GM19397 (cell line): ENCODE measurements around the gene MPP3.

Source experiments
- ATAC-seq: cut with Tn5 transposase; IDR thresholded peaks from one replicate; pipeline ENCODE4 v1.9.1; 2021; ENCODE audit warnings: mild to moderate bottlenecking, moderate library complexity; ENCODE audit not compliant: unreplicated experiment

Gene MPP3

GRCh38 chr17:43774304-43775250, 58.4 kb downstream of the MPP3 start:
- ATAC-seq: no peak

DNA sequence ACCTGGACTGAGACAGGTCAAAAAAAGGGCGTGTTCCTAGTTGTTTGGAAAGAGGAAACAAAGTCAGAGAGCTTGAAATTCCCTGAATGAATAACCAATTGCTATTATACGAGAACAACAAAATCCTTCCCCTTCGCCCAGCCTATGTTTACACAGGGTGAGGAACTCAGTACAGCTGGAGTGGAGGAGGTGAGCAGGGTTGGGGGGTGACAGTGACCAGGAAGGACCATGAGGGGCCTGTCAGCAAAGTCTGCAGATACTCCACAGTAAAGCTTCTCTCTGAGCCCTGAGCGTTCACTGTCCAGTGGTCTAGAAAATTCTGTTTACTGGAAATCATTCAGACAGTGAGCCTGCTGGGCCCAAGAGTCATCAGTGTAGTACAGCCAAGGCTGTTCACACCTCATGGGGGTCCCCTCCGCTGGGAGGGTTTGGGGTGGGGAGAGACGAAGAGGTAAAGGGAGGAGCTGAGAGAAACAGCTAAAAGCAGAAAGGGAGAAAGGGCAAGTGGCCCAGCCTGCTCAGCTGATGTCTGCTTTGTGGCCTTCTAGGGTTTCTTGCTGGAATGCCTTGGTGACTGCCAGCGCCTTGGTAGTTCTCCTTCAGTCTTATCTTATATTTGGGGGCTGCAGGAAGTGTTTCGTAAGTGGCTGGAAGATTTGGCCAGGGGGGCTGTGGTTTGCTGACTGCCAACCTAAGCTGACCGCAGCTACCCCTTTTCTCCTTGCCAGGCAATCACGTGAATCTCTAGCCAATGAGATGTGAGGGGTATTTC, 59.9 kb downstream of the MPP3 start:
- ATAC-seq: no peak

- ATAC-seq: no peak
Observed at GRCh38 chr17:43771463-43771862, 61.5 kb downstream of the MPP3 start.

DNA sequence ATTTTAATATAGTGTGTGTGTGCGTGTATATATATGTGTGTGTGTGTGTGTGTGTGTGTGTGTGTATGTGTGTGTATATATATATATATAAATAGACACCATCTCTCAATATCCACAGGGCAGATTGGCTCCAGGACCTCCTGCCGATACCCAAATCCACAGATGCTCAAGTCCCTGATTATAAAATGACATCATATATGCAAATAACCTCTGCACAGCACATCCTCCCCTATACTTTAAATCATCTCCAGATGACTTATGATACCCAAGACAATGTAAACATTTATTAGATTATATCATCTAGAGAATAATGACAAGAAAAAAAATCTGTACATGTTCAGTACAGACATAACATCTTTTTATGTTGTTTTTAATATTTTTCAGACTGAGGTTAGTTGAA, 62.0 kb downstream of the MPP3 start:
- no peak for ATAC-seq

DNA sequence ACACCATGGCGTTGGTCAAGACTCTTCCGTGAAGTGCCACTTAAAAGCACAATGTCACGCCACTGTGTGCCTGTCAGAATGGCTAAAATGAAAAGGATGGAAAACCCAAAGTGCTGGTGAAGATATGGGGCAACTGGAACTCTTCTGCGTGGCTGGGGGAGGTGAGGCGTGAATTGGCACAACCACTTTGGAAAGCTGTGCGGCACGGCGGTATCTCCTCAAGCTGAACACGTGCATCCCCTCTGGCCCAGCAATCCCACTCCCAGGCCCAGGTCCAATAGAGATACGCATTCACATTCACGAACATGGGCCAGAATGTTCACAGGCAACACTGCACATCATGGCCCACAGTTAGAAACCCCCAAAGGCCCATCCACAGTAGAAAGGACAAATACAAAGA, 63.1 kb downstream of the MPP3 start:
- ATAC-seq: no peak

- no peak for ATAC-seq
Observed at GRCh38 chr17:43769426-43769825, 63.5 kb downstream of the MPP3 start.

GRCh38 chr17:43768943-43769342, 64.0 kb downstream of the MPP3 start:
- no peak for ATAC-seq

GRCh38 chr17:43768382-43768781, 64.6 kb downstream of the MPP3 start:
- ATAC-seq: no peak

GRCh38 chr17:43767713-43768059, 65.3 kb downstream of the MPP3 start:
- no peak for ATAC-seq

DNA sequence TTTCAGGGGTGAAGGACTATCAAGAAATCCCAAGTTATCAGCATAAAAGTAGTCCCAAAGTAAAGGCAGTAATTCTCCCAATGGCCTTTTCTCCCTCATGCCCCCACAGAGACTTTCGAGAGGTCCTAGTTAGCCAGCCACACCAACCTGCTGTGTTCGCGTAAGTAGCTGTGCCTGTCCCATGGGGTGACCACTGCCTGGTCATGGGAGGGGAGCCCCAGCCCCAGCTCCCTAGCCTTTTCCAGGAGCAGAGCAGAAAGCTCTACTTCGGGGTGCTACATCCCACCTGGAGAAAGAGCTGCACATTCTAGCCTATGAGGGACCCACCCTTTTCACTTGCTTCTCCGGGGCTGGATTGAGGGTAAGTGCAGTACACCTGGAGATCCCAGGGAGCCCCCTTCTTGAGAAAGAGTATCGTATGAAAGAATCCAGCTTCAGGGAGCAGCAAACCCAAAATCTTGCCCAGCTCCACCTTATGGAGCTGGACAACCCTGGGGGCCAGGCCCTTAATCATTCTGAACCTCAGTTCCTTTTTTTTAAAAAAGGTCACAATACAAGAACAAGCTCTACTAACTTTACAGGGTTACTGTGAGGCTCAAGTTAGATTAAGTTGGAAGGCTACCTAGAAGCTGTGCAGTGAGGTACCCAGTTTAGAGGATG, 65.8 kb downstream of the MPP3 start:
- ATAC-seq: no peak

DNA sequence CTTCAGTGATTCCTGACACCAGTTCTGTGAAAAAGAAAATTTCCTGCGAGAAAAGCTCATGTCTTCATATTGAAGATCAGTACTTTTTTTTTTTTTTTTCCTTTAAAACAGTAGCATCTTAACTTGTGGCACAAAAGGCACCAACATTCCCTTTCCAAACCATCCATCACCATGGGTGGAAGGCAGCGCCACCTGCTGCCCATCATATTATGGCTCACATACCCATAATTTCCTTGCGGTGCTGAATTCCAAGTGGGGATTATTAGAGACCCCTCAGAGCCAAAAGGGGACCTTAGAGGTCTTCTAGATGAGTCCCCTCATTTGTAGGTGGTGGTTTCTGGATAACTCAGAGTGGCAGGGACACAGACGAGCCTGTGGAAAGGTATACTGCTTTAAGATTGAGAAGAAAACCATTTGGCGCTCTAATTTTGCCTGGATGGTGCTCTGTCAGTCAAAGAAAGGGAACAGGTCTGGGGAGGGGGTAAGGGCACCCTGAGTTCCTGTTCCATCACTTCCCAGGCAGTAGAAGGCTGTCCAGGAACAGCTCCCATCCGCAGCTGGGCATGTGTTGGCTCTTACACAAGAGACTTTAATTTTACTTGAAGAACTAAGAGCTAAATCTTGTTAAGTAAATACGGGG, 66.4 kb downstream of the MPP3 start:
- ATAC-seq: no peak

DNA sequence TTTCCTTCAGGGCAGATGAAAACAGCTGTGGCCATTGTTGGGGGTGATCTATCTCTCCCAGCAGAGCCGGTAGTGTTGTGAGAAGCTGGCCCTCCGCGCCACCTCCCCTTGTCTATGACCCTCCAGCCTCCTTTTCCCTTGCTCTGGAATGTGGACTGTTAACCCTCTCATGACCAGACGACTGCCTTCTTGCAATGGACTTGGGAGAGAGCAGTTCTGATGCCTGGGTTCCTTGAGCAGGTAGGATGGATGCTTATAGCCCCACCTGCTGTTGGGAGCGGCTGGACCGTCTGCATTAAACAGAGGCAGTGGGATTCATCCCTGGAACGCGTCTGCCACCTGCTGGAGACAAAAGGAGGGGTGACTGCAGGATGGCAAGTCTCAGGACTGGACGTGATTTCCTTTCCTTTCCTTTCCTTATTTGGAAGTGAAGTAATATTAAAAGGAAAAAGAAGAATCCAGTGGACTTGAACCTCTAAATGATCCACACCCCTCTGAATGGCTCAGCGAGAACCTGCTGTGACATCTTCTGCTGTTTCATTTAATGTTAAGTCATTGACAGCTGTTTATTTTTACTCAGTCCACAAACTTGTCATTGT, 72.6 kb downstream of the MPP3 start:
- ATAC-seq: no peak

DNA sequence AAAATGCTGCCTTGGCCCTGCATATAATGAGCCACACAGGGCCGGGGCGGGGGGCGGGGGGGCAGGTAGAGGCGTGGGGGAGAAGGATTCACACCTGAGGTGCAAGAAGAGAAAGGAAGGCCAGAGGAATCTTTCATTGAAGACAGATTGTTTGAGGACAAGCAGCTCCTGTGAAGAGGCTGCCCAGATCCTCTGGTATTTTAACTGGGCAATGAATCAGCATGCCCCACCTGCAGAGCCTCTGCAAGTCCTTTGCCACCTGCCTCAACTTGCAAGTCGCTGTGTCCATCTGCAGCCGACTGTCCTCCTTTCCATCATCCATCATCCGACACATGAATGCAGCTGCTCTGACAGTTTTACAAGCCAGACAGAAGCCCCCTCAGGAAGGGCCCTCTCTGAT, 73.1 kb downstream of the MPP3 start:
- ATAC-seq: no peak

DNA sequence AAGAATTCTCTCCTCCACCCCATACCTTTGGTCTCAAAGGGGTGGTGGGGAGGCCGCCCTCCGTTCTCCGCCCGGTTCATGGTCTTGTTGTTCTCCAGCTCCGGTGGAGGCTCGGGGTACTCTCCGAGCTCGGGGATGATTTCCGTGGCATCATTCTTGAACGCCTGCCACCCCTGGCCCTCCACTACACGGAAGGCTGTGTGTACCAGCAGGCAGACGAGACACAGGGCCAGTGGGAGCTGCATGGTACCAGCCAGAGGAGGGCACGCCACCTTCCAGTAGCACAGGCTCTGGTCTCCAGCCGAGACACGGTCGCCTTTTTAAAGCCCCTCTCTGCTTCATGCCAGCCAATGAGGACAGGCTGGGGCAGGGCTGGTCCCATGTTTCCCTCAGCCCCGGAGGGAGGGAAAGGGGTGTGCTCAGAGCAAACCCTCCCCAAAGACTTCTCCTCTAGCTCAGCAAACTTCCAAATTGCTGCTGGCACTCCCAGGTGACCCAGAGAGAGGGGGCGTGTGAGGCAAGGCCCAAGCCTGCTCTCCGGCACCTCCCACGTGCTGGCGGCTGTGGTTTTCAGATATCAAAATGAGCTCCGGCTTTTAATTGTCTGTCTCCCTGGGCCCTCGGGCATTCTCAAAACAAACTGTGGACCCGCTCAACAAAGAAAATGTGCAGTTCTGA, 74.3 kb downstream of the MPP3 start, which contains the start of gene SOST:
Gene SOST, minus strand, starts transcription at position 295 of the 678 bp plus-strand sequence. Its CDS starts 50 bp downstream, at position 245.
- no peak for ATAC-seq

DNA sequence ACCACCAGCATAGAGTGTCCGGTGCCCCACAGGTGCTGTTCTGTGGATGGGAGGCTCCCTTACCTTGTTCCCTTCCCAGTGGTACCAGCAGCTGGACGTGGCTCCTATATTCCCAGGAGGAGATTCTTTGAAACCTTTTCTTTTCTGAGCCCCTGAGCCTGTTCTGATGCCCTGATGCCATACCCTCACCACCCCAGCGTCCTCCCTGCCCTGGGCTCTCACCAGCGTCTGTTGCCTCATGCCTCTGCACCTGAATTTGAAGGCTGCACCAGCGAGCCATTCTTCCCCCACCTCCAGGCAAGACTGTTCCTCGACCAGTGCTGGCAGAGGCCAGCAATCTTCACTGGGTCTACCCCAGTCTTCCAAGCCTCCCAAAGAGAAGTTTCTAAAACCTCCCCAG, 74.9 kb downstream of the MPP3 start:
- no peak for ATAC-seq

DNA sequence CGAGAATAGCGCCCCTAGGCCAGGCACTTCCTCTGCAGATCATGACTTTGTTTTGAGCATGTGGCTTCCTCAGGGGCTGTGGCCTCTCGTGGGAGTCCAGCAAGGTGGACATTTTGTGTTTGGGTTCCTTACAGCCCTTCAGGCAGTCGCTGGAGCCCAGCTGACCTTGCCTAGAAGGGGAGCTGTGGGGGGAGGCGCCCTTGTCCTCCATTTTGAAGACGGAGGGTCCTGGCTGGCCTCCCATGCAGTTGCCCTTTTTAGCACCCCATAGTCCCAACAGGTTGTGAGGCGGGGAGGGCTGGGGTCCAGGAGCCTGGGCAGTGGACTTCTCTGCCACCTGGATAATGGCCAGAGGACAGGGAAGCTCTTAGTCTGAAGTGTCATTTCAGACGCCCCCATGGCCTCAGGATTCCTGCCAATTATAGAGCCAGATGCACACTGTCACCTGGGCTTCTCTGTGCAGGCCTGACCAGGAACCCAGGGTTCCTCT, 75.7 kb downstream of the MPP3 start:
- no peak for ATAC-seq

DNA sequence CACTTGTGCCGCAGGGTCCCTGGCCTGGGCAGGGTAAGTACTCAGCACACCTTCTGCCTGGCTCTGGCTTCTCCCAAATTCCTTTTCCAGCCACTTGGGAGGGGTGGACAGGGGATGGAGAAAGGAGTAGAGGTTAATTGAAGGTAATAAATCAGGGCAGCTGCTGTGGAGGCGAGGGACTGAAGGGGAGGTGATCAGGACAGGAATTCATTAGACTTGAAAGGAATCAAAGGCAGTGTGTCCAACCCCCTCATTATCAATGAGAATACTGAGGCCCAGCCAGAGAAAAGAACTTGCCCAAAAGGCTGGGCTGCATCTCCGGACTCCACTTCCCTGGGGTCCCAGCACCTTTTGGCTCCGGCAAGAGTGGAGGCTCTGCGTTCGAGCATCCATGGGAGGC, 76.7 kb downstream of the MPP3 start:
- ATAC-seq: no peak

GRCh38 chr17:43755389-43755875, 77.5 kb downstream of the MPP3 start:
- ATAC-seq: no peak

GRCh38 chr17:43754947-43755346, 78.0 kb downstream of the MPP3 start:
- no peak for ATAC-seq
